AG04450 (cell line): ENCODE data around the gene ARL3. TPM values are rescaled to one million over a fixed set of nuclear protein-coding genes. Genes with fewer than 3 reads are reported as not detected.

Experiments used
- CTCF ChIA-PET: fragments of 300-600, 350-600 bp; formaldehyde crosslinking; extraction: SDS; loops from one replicate; lab custom pipeline; 2022; ENCODE audit warnings: antibody characterized with exemption, inconsistent platforms; lab: Charles Lee
- POLR2A ChIA-PET: fragments of 350-600 bp; formaldehyde crosslinking; extraction: SDS; loops from one replicate; lab custom pipeline; 2021; ENCODE audit warnings: antibody characterized with exemption, inconsistent platforms; lab: Yijun Ruan, JAX
- DNase-seq: peaks from one replicate; pipeline ENCODE4 v3.0.0-alpha.2; 2011; ENCODE audit warnings: low read depth, low spot score
- H3K27ac ChIP-seq: one replicate; pipeline ENCODE4 v1.5.1; 2012; ENCODE audit warnings: low read depth, low read length, control low read depth
- H3K27me3 ChIP-seq: one replicate; pipeline ENCODE4 v1.6.0; 2012; ENCODE audit warnings: low read length; ENCODE audit not compliant: control insufficient read depth, insufficient read depth
- H3K4me3 ChIP-seq: 2 replicates; pipeline ENCODE4 v1.5.1; 2011; ENCODE audit warnings: mild to moderate bottlenecking, low read depth, low read length, control low read depth
- H3K9me3 ChIP-seq: 2 replicates; pipeline ENCODE4 v1.5.1; 2012; ENCODE audit warnings: low read length; ENCODE audit not compliant: control insufficient read depth, insufficient read depth
- CTCF ChIP-seq: IDR thresholded peaks from 2 replicates; pipeline ENCODE4 v1.5.1; 2011; ENCODE audit warnings: low read depth, low read length, control low read depth, inconsistent platforms
- polyA plus RNA-seq: library from polyadenylated mRNA; depleted of rRNA; stranded (reverse); fragments of >200 nt; gene quantifications from 2 replicates; pipeline ENCODE4 v1.2.3, GENCODE V29; 2011

Gene ARL3
- polyA plus RNA-seq, 1 experiment = 19.2 TPM

DNA sequence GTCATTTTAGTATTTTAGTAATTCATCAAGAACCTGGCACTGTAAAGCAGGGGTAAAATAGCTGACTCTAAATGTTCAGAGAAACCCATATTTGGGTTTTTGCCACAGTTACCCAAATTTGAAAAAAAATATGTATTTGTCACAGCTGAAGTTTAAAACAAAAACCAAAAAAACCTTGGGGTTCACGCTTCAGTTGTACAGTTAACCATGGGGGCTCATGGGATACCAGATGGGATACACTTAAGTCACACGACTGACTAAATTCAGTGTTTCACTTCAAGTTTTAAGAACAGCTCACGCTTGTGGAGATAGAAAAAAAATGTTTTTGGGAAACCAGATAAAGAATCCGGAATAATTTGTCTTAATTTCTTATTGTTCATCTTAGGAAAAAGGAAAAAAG is 2.1 kb downstream of the ARL3 start:
- Histone ChIP-seq H3K27me3 (no peaks in the 10 kb centered on the region), H3K27ac (no peak overlapping the region), H3K4me3 (no peak overlapping the region), H3K9me3 (peaks cover 3% of the 10 kb centered on the region; the same call in 1 of the 2 replicates)
- no peak for TF ChIP-seq CTCF
- DNase-seq = no peak
- ChIA-PET POLR2A (interaction anchor here (0.7 to 5.7 kb wide), 3 partner anchors 36 to 162 kb away, joined by 3 to 71 read pairs (median 5); no protein-coding TSS in a partner anchor), CTCF (interaction anchor here (0.6 to 4.6 kb wide), 3 partner anchors 22 to 37 kb away, joined by 5 to 28 read pairs (median 21); no protein-coding TSS in a partner anchor)

DNA sequence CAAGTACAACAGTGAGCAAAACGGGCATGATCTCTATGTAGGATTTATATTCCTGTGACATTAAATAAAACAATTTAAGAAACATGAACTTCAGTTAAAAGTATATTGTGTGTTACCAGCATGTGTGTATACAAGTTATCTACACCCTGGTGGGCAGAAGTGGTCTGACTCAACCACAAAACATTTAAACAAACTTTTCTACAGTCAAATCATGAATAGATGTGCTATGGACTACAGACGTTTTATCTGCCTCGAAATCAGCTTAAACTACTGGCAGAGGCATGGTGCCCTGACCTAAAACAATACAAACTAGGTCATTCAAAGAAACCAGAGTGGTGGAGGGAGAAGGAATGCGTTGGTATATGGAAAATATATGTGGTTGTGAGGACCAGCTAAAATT is 3.6 kb downstream of the ARL3 start:
- Histone ChIP-seq H3K4me3 (no peak overlapping the region; the same call in 1 of the 2 replicates), H3K27ac (no peak overlapping the region), H3K27me3 (no peaks in the 10 kb centered on the region), H3K9me3 (peaks cover 3% of the 10 kb centered on the region; the same call in 1 of the 2 replicates)
- CTCF ChIA-PET = interaction anchor here (0.7 to 4.6 kb wide), 2 partner anchors 32 to 75 kb away, joined by 3 to 28 read pairs; no protein-coding TSS in a partner anchor
- TF ChIP-seq CTCF = peak; percentile 21; the same call in 1 of the 2 replicates
- POLR2A ChIA-PET = interaction anchor here (0.6 to 5.7 kb wide), 6 partner anchors 9 to 71 kb away, joined by 3 to 71 read pairs (median 4); no protein-coding TSS in a partner anchor
- DNase-seq = peak; percentile 66

GRCh38 chr10:102705531-102705930 is 8.7 kb downstream of the ARL3 start:
- no peak for DNase-seq
- no peaks in the 10 kb centered on the region for H3K9me3 ChIP-seq
- no peak for TF ChIP-seq CTCF
- no peaks in the 10 kb centered on the region for H3K27me3 ChIP-seq
- H3K4me3 ChIP-seq = no peak overlapping the region
- ChIA-PET POLR2A (interaction anchor here (1.0 kb wide), 1 partner anchor 30 kb away, joined by 3 read pairs; no protein-coding TSS in a partner anchor), CTCF (interaction anchor here (1.5 kb wide), 1 partner anchor 27 kb away, joined by 5 read pairs; no protein-coding TSS in a partner anchor)
- H3K27ac ChIP-seq = no peak overlapping the region

DNA sequence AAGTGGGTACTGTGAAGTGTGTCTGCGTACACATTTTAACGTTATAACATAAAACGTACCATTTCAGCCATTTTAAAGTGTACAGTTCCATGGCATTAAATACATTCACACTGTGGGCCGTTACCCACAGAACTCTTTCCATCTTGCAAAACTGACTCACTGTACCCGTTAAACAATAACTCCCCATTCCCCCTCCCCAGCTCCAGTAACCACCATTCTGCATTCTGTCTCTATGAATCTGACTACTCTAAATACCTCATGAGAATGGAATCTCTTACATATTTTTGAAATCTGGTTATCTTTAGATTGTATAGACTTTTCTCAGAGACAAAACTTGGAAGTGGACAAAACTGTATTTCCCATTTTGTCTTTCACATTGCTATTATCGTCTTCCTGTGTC is 9.3 kb downstream of the ARL3 start:
- CTCF ChIA-PET = interaction anchor here (0.6 to 1.5 kb wide), 2 partner anchors 26 to 540 kb away, joined by 3 to 5 read pairs; no protein-coding TSS in a partner anchor
- Histone ChIP-seq H3K4me3 (no peak overlapping the region), H3K9me3 (no peaks in the 10 kb centered on the region), H3K27me3 (no peaks in the 10 kb centered on the region), H3K27ac (peak overlapping the region; percentile 55)
- no peak for DNase-seq
- POLR2A ChIA-PET = interaction anchor here (1.0 kb wide), 1 partner anchor 30 kb away, joined by 3 read pairs; no protein-coding TSS in a partner anchor
- no peak for TF ChIP-seq CTCF

DNA sequence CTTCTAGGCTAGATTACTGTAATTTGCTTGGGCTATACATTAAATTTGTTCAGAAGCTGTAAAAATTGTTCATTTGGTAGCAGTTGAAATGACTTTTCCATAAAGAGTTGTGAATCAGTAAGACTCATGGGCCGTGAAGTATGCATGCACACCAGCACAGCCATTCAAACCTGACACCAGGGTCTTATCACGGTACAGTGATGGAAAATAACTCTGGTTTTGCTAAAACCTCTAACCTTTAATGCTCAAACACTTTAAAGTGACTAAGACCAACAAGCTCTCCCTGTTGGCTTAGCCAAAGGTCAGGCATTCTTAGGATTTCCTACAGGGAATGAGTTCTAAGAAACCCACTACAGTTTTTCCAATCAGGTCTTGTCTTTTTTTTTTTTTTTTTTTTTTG is 11.5 kb downstream of the ARL3 start:
- ChIA-PET CTCF (interaction anchor here (1.2 kb wide), 1 partner anchor 25 kb away, joined by 3 read pairs; no protein-coding TSS in a partner anchor), POLR2A (interaction anchor here (0.6 kb wide), 1 partner anchor 15 kb away, joined by 5 read pairs; no protein-coding TSS in a partner anchor)
- TF ChIP-seq CTCF = no peak
- no peak for DNase-seq
- H3K27me3 ChIP-seq = no peaks in the 10 kb centered on the region
- no peak overlapping the region for H3K4me3 ChIP-seq
- H3K9me3 ChIP-seq = no peaks in the 10 kb centered on the region
- no peak overlapping the region for H3K27ac ChIP-seq
